NCI-H510A (cell line): ENCODE results near the gene NR4A3.
A peak's percentile ranks its signal among the peaks of the same experiment; 100 is the strongest.
"Not testable (repeated sequence)": the region's sequence is repeated elsewhere in the genome, so short reads cannot be mapped to it uniquely, and the experiment has no call there.

Experiments used
- DNase-seq: peaks from one replicate; lab custom pipeline; 2025; lab: John Stamatoyannopoulos, UW

The NR4A3 gene

DNA sequence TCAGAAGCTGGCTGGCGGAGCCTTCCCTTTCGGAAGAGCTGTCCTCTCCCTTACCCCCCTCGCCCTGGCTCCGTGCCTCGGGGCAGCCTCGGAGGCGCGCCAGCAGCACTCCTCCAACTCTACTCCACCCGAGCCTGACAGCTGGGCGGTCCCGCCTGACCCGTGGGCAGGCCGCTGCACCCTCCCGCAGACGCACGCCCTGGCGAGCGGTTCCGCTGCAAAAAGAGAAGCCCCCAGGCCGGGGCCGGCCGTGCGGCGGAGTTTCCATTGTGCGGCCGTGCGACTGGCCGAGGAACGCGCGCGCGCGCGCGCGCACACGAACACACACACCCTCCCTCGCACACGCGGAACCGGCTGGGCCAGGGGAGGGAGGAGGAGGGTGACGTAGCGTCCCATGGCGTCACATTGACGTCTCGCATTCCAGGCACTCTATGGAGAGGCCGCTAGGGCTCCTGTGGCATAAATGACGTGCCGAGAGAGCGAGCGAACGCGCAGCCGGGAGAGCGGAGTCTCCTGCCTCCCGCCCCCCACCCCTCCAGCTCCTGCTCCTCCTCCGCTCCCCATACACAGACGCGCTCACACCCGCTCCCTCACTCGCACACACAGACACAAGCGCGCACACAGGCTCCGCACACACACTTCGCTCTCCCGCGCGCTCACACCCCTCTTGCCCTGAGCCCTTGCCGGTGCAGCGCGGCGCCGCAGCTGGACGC lies at the start of gene NR4A3:
Gene NR4A3 (plus strand): TSS at position 490 of the 713 bp plus-strand sequence. CDS start 6,158 bp downstream, outside the sequence.
- DNase-seq = peak; percentile 91

DNA sequence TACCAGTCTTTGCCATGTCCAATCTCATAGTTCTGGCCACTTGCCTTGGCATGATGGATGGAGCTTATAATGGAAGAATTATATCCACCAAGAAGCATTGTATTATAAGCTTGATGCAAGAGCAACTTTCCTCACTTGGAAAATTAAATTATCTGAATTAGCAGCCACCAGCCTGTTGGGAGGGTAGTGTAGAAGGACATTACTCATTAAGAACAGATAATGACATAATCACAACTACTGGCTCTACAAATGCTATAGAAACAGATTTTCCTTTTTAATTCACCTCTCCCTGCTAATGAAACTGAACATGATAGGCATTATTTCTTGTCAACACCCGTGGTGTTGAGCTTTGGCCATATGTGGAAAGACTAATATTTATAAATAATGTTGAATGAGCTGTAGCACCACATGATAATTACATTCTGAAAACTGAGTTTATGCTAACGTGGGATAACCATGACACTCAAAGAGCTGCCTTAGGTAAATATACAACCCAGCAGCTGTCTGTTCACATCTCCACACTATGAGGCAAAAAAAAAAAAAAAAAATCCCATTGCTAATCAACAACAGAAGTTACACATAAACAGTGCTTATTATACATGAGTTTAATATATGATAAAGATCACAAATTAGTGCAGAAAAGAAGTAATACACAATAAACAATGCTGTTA lies 48.1 kb upstream of the NR4A3 start:
- DNase-seq = no peak

DNA sequence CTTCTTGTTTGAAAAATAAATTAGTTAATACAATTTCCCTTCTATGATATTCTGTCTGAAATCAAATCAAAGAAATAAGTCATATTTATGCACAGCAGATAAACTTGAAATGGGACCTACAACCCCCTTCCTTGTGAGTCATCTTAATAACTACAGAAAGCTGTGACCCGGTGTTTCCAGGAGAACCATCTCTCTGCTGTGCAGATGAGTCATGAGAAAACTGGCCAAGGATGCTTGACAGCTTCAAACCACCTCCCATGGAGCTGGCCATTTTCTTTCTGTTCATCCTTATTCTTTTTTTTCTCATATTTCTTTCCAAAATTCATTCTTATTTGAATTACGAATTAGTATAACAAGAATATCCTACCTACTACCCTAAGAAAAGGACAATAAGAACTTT lies 43.4 kb upstream of the NR4A3 start:
- no peak for DNase-seq

DNA sequence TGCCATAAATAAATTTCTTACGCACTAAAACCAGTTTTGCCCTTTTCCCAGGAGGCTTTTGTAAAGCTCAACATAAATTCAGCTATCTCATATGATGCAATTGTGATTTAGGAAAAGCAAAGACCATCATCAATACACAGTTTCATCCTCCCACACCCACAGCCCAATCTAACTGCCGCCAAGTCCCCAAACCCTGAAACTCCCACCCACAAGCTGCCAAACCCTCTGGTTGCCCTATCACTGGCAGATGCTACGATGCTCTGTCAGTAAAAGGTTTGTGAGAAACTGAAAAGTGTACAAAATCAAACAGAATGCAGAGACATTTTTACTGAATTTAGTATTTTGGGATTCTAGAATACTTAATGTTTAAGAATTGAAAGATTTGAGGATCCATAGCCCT lies 42.8 kb upstream of the NR4A3 start:
- DNase-seq = no peak

DNA sequence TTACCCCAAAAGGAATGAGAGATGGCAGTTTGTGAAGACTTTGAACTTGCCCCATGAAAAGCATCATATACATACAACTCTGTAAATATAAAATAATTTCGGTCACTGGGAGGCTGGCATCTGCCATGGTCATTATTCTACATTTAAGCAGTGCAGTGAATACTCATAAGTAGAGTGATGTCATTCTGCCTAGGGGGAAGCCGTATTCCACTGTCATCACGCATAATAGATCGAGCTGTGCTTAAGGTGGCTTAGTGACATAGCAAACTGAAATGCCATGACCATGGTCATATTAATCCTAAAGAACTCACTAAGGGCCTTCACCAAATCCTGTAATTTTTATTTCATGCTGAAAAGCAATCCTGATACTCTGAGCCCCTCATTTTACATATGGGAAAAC lies 42.4 kb upstream of the NR4A3 start:
- DNase-seq = no peak

DNA sequence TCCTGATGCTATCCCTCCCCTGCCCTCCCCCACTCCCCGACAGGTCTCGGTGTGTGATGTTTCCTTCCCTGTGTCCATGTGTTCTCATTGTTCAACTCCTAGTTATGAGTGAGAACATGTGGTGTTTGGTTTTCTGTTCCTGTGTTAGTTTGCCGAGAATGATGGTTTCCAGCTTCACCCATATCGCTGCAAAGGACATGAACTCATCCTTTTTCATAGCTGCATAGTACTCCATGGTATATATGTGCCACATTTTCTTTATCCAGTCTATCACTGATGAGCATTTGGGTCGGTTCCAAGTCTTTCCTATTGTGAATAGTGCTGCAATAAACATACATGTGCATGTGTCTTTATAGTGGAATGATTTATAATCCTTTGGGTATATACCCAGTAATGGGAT lies 39.3 kb upstream of the NR4A3 start:
- not testable (repeated sequence) for DNase-seq

DNA sequence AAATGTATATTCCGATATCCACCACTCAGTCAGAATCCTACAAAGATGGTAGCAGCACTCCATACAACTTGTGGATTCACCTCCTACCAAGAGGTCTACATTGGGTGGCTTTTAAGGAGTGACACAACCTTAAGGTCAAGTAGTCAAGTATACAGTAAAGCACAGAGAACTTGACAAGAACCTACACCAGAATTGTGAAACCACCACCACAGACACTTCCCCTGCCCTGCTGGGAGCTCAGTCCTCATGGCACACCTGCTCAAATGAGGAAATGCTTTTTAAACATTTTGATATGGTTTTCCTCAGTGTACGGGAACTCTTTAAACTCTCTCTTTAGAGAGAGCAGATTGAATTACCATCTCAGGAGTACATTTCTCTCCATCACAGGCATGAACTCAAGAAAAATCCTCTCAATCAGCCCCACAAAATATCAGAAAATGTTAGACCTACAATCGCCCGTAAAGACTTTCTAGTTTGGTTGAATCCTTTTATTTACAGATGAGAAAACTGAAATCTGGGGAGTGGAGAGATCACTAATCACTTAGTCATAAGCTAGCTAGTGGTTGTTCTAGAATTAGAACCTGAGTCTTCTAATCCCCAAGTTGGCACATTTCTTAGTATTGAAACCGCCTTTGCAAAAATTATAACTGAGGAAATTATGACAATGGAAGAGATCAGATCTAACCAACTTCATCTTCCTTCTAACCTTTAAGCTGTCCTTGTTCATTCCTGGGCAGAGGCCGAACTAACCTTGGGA lies 38.5 kb upstream of the NR4A3 start:
- DNase-seq = no peak

DNA sequence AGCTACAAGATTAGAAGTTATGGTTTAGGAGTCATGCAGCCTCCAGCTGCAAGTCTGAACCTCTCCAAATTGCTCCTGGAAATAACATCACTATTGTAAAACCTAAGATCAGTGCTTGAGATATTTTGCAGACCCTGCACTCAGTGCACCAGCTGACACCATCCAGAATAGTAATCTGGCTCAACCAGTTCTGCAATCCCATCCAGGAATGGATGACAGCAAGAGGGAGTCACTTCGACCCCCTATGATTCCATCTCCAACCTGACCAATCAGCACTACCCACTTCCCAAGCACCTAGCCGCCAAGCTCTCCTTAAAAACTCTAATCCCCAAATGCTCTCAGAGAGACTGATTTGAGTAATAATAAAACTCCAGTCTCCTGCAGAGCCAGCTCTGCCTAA lies 37.9 kb upstream of the NR4A3 start:
- no peak for DNase-seq

DNA sequence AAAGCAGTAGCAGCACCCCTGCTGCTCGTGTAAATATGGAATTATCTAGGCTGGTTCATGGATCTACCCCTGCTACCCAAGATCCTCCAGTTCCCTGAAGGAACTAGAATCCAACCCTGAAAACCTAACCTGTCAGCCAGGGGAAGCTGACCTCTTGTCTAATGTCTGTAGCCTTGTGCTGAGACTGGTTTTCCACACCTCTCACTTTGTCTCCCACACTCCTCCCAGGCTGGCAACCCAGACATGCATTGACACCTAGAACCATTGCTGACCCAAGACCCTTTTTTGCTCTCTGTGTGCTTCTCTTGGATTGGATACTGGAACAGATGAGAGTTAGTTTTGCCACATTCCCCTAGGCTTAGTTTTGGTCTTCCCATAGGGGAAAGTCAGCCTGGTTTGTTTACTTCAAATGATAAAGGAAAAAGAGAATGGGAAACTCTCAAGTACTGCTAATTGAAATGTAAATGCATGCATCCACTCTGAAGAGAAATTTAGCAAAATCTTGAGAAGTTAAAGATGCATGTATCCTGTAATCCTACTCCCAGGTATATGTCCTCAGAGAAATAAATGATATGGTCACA lies 36.6 kb upstream of the NR4A3 start:
- DNase-seq = no peak

DNA sequence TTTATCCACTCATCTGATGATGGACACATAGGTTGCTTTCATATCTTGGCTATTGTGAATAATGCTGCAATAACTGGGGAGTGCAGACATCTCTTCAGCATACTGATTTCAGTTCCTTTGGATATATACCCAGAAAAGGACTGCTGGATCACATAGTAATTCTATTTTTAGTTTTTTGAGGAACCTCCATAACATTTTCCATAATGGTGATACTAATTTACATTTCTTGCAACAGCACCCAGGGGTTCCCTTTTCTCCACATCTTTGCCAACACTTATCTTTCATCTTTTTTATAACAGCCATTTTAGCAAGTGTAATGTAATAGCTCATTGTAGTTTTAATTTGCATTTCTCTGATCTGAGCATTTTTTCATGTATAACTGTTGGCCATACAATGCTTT lies 34.1 kb upstream of the NR4A3 start:
- no peak for DNase-seq

DNA sequence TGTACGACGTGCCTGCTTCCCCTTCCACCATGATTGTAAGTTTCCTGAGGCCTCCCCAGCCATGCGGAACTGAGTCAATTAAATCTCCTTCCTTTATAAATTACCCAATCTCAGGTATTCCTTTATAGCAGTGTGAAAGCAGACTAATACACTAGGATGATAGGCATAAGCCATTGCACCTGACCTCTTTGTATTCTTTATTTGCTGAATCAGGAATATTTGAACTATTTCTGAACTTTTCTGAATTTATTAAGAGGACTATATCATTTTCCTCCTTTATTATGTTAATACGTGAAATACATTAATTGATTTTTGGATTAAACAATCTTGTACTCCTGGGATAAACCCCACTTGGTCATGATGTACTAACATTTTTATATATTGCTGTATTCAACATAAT lies 28.2 kb upstream of the NR4A3 start:
- DNase-seq = no peak

DNA sequence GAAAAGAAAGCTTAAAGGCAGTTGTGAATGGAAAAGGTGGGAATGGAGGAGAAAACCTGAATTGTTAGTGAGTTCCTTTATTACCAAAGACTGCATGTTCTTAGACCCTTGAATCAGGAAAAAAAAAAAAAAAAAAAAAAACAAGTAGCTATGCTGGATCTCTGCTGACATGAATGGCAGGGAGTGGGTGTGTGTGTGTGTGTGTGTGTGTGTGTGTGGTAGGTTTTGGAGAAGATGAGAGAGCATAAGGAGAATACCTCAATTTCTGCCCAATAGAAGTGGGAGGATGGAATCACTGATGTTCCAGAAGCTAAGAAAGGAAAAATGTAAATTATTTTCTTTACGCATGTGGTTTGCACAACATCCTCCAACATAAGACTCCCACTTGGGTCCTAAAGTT lies 25.5 kb upstream of the NR4A3 start:
- no peak for DNase-seq

DNA sequence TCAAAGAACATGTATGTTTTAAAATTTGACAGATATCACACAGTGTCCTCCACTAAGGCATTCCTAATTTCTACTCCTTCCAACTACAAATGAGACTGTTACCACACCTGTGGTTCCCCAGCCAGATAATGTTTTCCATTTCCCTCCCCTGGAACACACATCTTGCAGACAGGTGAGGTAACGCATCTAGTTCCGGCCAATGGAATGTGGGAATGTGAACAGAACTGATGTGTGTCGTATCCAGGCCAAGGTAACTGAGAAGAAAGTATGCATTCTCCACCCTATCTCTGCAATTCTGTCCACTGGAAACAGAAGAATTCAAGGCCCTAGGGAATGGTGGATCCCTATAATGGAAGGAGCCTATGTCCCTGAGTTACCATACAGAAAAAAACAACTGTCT lies 19.9 kb upstream of the NR4A3 start:
- no peak for DNase-seq

DNA sequence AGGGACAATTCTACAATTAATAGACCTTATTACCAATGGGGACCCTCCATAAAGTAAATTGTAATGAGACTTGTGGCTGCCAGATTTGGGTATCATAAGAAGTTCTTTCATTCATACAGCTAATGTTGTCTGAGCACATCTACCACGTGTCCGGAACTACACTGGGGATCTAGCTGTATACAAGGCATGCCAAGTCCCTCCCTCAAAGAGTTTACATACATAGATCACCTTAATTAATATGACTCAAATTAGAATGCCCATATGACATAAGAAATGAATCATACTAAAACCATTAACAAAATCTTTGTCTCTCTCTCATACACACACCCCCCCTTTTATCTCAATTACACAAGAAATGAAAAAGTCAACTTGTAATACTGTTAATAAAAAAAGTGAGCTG lies 18.0 kb upstream of the NR4A3 start:
- DNase-seq = no peak

DNA sequence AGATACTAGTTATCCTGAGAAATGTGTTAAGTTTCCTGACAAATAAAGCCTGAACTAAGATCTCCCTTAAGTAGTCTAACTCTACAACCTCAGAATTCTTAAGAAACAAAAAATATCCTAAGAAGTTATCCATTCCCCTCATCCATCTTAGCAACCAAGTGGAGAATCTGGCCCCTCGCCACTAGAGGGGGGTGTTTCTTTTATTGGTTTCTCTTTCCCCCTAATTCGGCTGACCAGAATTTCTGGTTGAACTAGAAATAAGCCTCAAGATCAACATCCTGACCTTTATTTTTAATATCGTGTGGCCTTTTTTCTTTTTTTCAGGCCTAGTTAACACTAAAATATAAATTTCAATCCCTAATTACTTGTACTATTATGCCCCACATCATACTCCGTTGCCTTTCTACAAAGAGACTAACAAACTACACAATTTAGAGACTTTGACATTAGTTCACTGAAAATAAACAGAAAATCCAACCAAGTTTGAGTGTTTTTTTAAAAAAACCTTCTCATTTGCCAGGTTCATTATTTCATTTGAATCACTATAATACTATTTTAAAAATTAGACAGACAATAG lies 14.3 kb upstream of the NR4A3 start:
- peak; percentile 15 for DNase-seq

DNA sequence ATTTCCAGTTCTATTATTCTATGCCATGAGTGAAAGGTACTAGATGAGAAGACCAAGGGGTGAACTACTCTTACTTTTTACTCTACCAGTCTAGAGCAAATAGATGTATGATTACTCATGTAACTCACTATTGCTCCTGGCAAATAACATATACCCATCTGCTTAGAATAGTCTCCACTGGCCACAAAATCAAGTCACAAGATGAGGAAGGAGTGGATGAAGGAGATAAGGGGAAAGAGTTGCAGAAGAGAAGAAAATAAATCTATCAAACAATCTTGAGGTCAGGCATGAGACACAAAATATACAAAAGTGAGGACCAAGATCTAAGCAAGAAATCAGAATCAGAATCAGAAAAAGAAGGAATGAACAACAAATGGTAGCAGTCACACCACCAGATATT lies 13.7 kb upstream of the NR4A3 start:
- DNase-seq = no peak

DNA sequence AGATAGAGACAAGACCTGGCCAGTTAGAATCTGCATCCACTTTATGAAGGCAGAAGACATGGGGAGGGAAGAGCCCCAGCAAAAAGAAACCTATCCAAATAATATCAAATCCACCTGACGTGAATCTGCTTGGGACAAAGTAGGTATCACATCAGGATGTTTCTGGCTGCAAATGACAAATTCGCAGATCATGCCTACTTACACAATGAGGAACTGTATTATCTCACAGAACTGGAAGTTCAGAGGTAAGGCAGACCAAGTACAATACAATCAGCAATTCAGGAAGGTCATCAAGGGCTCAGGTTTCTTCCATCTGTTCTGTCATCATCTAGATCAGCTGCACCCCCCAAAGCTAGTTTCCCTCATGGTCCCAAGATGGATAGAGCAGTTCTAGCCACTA lies 13.2 kb upstream of the NR4A3 start:
- no peak for DNase-seq

DNA sequence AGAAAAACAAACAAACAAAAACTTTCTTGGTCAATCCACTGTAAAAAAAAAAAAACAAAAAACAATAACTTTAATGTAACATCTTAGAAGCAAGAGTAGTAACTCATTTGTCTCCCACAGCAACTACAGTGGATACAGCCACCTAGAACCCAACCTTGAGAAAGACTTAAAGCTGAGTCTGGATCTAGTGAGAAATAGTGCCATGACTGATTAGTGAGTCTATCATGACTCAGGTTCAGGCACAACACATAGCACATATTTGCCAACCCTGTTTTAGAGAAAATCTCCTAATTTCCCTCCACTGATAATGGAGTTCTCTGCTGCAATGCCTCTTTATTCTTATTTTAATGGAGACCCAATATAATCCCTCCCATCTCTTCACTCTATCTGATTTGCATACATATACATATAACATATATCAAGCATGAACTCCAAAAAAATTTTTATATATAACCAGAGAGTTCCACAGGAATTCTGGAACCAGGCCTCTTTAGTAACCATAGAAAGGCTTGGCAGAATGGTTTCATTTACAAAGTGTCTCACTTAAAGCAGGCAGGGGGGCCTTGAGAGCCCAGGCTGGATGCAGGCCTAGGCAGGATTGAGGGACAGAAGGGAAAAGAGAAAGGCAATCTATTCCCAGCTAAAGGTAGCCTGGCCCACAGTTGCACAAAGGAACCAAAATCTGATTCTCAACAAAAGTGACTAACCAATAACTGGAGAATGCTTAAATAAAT lies 11.9 kb upstream of the NR4A3 start:
- no peak for DNase-seq

DNA sequence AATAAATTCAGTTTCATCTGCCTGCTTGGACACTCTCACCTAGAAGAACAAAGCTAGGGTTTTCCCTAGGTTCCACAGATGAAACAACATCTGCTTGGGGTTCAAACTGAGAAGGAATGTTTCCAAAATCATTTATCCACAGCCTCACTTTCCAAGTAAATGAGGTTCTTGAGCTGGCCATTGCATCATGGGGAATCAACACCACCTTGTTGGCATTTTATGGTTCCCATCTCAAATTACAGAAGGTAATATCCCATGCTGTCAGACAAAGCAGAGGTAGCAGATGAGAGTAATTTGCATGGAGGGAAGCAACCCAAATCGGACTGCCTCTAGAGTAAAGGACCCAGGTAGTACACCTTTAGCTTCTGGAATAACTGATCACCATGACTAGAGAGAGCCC lies 10.5 kb upstream of the NR4A3 start:
- no peak for DNase-seq

DNA sequence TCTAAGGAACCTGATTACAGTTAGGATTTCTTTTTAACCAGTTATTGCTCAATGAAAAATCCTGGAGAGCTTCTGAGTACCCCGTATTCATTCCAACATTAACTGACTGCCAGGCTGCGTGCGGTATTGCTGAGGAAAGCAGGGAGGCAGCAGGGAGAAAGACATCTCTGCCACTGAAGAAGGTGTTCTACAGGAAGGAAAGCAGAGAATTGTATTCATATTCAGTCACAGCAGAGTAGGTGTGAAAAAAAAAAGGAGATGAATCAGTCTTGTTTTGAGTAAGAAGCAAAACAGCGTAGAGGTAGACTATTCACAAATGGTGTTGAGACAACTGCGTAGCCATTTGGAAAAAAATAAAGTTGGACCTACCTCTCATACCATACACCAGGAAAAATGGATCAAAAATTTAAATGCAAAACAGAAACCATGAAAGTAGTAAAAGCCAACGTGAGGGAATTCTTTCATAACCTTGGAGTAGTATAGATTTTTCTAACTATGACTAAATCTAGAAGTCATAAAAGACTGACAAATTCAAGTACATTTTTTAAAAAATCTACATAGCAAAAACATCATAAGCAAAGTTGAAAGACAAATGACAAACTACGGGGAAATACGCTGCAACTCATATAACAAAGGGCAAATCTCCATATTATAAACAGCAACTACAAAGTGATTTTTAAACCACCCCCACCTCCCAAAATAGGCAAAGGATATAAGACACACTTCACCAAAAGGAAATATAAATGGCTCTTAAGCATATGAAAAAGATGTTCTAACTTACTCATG lies 9.9 kb upstream of the NR4A3 start:
- DNase-seq = no peak

DNA sequence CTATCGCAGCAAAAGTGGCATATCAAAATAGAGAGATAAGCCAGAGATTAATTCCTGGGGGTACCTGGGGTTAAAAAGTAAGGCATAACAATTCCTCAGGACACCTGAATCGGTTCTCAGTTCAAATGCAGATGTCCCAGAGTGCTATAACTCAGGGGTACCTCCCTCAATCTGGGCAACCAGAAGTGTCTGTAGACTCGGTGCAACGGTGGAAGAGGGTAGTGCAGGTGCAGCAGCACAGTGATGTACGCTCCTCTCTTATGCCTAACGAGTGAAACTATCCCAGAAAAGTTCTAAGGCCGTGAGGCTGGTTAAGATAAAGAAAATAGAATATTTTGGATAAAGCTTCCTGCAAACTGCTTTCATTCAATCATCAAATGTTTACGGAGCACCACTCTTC lies 7.9 kb upstream of the NR4A3 start:
- no peak for DNase-seq
